Activated naive CD8-positive, alpha-beta T cell treated with anti-CD3 and anti-CD28 coated beads, Interleukin-2, amount 50 U/mL, for 16 hours (primary cell): ENCODE results near the gene ZDHHC17.
"Not testable (repeated sequence)": the region's sequence is repeated elsewhere in the genome, so short reads cannot be mapped to it uniquely, and the experiment has no call there.

ENCODE experiments used
- DNase-seq: peaks from one replicate; pipeline ENCODE4 v3.0.0-alpha.2; 2020; ENCODE audit warnings: low read depth, low spot score

The ZDHHC17 gene

DNA sequence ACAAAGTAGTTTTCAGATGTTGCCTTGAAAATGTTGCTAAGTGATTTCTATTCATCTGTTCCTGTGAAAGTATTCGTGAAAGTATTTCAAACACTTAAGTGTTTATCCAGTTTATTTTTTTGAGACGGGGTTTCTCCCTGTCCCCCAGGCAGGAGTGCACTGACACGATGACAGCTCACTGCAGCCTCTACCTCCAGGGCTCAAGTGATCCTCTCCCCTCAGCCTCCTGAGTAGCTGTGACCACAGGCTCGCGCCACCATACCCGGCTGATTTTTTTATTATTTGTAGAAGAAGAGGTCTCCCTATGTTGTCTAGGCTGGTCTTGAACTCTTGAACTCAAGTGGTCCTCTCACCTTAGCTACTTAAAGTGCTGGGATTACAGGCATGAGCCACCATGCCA, 1.7 kb downstream of the ZDHHC17 start:
- no peak for DNase-seq

DNA sequence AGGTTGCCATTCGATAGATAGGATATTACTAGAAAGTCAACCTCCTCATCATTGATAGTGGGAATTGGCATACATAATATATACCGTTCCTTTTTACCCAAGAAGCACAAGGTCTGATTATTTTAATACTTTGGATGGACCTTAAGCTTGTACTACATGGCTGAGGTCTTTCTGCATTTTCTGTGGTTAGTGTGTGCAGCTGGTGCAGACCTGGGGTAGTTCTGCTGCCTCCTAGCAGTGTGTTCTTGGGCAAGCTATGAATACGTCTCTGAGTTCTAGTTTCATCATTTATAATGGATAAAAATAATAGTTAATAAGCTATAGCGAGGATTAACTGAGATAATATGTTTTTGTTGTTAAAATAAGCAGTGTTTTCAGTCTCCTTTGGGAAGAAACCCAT, 2.2 kb downstream of the ZDHHC17 start:
- no peak for DNase-seq

DNA sequence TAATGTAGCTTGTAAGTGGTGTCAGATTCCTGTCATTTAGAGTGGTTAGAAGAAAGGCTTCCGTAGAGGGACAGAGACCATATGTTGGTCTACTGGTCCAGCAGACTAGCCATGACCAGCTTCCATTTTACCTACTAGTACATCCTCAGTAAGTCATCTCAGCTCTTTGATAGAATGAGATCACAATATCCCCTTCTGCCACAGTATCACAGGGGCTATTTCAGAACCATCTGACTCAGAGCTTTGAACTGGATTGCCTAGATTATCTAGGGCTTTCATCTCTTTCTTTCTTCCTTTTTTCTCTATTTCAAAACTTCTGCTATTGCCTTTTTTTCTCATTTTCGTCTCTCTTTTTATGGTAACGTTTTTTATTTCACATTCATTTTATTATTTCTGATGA, 4.7 kb downstream of the ZDHHC17 start:
- no peak for DNase-seq

DNA sequence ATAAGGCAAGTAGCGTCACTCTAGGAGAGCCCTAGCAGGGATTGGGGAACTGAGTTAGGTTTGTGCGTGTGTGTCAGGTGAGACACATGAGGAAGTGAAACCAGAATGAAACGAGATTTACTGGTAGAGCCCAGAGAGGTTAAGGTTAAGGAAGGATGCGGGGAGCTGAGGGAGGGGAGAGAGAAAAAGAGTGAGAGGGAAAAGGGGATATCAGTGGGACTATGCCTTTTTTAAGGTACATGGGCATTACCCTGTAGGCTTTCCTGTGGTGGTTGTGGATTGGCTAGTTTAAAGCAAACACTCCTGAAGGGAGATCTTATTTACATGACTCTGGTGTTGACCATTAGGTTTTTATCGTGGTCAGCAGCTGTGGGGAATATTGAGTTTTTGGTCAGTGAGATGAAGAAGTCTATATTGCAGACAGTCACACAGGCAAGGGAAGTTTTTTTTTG, 13.9 kb downstream of the ZDHHC17 start:
- no peak for DNase-seq

DNA sequence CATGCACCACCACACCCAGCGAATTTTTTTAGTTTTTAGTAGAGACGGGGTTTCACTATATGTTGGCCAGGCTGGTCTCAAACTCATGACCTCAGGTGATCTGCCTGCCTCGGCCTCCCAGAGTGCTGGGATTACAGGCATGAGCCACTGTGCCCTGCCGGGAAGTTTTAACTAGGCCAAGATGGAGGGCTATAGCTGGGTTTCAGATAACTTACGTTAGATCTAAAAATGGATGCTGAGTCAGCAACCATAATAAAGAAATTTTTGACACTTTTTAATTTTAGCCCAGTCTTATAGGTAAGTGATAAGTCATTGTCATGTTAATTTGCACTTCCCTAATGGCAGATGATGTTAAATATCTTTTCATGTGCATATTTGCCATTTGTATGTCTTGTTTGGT, 14.4 kb downstream of the ZDHHC17 start:
- no peak for DNase-seq

DNA sequence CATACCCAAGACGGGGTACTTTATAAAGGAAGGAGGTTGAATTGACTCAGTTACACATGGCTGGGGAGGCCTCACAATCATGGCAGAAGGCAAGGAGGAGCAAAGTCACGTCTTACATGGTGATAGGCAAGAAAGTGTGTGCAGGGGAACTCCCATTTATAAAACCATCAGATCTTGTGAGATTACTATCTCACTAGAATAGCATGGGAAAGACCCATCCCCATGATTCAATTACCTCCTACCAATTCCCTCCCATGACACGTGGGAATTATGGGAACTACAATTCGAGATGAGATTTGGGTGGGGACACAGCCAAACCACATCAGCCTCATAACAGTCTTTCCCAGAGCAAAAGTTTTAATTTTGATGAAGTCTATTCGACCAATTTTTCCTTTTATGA, 15.4 kb downstream of the ZDHHC17 start:
- DNase-seq: not testable (repeated sequence)

DNA sequence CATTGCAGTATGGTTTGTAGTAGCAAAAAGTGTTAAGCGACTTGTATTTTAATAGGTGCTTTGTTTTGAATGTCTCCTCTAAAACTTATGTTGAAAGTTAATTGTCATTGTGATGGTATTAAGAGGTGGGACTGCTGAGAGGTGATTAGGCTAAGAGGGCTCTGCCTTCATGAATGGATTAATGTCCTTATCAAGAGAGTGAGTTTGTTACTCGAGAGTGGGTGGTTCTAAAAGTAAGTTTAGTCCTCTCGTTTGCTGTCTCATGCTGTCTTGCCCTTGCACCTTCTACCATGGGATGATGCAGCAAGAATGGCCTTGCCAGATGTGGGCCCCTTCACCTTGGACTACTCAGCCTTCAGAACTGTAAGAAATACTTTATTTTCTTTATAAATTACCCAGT, 17.4 kb downstream of the ZDHHC17 start:
- DNase-seq: no peak

DNA sequence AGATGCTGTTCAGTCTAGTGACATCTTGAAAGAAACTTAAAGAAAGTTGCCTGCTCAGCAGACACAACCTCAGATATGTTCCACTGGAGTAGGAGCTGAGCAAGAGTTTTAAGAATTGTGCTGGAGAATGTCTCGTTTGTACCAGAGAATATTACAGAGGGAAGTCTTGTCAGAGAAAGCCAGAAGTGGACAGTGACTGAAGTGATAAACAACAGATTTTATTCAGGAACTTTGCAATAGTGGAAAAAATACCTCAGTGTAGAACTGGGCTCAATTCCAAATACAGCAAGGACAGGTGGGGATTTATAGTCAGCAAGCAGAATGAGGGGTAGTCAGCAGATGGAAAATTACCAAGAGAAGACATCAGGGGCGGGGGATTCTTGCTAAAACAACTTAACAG, 18.6 kb downstream of the ZDHHC17 start:
- no peak for DNase-seq

DNA sequence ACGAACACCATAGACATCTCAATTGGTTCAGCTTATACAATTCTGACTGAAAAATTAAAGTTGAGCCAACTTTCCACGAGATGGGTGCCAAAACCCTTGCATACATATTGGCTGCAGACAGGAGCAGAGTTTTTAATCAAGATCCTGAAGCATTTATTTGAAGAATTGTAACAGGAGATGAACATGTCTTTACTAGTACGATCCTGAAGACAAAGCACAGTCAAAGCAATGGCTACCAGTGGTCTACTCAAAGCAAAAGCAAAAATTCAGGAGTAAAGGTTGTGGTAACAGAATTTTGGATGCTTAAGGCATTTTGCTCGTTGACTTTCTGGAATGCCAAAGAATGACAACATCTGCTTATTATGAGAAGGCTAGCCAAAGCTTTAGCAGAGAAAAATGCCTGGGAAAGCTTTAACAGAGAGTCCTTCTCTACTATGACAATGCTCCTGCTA, 20.7 kb downstream of the ZDHHC17 start:
- no peak for DNase-seq

DNA sequence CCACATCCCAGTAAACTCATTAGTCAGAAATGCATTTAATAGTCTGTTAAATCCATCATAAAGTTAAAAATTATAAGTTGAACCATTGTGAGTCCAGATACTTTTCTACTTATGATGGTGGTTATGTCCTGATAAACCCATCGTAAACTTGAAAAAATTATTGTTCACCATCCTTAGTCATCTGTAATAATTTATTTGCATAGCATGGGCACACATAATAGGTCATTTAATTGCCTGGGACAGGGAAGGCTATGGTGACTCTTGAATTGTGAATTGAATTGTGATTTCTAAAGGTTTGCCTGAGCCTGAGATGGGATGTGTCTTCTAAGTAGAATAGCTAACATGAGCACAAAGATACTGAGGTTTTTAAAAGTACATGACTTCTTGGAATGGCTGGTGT, 21.5 kb downstream of the ZDHHC17 start:
- no peak for DNase-seq

DNA sequence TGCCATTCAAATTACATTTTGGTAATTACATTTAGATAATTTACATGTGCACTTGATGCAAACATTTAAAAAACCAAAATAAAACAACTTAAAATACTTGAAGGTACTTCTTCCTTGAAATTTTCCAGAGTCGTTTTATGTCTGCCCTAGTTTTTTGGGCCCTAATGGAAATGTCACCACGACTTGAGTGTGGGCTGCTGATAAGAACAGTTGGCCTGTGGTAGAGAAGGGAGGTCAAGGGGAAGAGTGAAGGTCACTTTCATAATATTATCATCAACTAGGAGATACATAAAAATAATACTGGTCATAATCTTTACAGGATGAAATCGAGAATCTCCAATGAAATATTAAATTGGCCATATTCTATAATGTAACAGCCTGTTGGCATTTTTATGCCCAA, 23.1 kb downstream of the ZDHHC17 start:
- no peak for DNase-seq

DNA sequence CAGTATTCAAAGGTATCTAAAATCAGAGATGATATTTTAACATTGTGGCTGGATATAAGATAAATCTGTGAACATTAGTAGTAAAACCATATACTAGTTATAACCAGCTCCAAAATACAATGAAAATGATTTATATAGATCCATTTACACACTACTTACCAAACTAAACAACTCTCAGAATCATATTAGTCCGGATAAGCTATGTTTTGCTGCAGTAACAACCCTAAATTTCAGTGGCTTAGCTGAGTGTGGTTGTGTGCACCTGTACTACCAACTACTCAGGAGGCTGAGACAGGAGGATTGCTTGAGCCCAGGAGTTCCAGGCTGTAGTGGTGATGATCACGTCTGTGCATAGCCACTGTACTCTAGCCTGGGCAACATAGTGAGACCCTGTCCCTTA, 23.8 kb downstream of the ZDHHC17 start:
- no peak for DNase-seq

DNA sequence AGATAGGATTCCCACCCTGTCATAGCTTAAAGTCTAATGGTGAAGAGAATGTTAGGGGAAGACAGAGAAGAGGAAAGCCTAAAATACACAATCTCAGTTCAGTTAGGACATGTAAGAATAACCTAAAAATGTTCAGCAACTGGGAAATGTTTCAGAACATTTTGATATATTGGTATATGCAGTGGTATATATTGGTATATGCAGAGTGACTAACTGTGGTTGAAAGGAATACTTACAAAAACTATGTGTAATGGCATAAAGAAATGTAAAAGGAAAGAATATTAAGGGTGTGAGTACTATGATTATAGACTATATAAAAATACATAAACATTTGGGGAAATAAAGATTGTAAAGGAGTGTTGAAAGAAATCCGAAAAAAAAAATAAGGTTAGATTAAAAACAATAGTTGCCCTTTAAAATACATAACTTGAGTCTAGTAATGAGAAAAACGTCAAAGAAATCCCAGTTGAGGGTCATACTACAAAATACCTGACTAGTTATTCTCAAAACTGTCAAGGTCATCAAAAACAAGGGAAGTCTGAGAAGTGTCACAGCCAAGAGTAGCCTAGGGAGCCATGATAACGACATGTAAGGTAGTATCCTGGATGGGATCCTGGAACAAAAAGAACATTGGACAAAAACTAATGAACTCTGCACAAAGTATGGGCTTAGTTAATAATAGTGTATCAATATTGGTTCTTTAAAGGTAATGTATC, 25.6 kb downstream of the ZDHHC17 start:
- no peak for DNase-seq

DNA sequence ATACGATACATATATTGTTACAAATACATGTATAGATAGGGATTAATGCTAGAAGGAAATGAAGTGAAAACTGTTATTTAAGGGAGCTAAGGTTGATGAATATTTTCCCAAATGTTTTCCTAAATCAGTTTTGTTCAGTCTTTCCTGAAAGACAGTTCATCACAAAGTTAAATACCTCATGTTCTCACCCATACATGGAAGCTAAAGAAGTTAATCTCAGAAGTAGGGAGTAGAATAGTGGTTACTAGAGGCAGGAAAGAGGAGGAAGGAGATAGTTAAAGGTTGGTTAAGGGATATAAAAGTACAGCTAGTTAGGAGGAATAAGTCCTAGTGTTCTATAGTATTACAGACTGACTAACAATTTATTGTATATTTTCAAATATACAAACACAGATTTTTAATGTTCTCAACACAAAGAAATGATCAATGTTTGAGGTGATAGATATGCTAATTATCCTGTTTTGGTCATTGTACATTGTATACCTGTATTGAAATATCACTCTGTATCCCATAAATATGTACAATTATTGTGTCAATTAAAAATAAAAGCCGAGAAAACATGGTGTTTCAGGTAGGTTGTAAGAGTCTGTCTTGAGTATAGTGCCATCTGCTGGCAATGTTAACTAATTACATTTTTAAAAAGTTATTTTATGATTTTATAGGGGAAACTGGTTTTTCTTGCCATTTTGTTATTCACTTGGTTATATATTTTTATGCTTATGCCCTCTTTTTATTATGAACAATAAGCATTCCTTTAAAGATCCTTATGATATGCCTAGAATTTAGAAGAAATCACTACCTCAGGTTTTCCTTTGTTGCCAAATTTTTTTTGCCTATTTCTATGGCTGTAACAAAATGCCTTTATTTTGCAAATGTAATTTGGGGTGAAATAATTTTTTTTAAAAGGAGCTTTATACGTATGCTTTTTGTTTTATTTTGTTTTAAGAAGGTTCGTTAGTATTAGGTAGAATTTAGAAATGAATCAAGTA, 26.9 kb downstream of the ZDHHC17 start:
- DNase-seq: no peak

DNA sequence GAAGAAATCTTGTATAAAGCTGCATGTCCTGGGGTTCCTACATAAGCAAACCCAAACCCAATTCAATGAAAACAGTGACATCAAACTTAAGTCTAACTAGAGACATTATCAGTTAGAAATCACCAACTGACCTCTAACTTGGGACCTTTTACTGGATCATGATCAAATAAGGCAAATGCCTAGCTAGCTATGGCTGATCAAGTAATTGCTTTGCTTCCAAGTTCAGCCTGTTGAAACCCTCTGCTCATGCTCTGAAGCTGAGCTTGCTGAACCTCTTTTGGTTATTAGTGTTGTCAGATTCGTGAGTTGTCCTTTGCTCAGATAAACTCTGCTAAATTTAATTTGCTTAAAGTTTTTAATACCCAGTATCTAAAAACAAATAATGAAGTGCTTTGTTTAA, 28.9 kb downstream of the ZDHHC17 start:
- DNase-seq: no peak

DNA sequence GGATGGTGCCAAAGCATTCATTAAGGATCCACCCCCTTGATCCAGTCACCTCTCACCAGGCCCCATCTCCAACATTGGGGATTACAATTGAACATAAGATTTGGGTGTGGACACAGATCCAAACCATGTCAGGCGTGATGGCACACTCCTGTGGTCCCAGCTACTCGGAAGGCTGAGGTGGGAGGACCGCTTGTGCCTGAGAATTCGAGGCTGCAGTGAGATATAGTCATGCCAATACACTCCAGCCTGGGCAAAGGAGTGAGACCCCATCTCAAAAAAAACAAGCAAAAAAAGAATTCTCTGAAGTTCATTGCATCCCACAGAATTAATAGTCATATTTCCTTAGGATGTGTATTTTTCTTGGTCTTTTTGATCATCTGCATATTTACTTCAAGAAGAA, 34.9 kb downstream of the ZDHHC17 start:
- DNase-seq: no peak

DNA sequence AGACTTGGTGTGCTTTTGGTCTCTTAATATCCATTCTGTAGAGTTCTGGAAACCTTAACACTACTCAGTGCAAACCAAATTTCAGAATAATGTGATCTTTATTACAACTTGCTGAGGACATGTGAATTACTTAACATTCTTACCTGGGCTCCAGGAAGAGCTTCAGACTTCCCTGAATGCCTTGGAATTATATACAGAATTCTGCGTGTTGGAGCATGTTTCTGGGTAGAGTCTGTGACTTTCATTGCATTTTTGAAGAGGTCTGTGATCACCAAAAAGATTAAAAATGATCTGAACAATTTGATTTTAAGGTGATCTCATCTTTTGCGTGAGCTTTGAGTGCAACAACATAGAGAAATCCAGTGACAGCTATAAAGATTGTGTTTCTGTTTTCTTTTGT, 35.4 kb downstream of the ZDHHC17 start:
- DNase-seq: no peak

DNA sequence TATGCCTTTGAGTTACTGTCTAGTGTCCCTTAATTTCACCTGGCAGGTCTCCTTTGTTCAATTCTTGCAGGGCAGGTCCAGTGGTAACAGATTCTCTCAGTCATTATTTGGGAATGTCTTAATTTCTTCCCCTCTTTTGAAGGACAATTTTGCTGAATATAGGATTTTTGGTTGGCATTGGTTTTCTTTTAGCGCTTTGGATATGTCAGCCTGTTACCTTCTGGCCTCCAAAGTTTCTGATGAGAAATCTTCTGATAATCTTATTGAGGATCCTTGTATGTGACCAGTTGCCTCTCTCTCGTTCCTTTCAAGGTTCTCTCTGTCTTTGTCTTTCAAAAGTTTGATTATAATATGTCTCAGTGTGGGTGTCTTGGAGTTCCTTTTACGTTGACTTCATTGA, 38.1 kb downstream of the ZDHHC17 start:
- DNase-seq: no peak

DNA sequence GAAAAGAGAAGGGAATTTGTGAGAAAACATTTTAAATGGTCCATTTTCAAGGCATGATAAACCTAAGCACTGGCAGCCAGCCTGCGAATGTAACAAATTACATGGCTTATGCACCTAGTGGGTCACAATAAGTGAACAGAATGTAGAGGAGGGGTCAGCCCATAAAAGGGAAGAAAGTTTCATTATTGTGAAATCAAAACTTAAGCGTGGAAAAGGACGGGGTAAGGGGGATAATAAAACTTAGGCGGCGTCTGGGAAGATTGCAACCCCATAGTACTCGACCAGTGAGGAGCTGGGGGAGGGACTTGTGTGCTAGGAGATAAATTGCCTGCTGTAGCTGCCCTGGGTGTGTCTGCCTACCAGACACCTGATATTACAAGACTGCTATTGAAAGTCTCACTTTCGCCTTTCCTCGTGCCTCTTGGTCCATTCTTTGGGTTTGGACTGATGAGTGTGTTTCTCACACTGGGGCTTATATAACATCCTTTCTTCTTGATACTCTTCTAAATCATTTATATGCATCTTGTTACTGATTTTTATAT, 40.6 kb downstream of the ZDHHC17 start:
- DNase-seq: no peak

DNA sequence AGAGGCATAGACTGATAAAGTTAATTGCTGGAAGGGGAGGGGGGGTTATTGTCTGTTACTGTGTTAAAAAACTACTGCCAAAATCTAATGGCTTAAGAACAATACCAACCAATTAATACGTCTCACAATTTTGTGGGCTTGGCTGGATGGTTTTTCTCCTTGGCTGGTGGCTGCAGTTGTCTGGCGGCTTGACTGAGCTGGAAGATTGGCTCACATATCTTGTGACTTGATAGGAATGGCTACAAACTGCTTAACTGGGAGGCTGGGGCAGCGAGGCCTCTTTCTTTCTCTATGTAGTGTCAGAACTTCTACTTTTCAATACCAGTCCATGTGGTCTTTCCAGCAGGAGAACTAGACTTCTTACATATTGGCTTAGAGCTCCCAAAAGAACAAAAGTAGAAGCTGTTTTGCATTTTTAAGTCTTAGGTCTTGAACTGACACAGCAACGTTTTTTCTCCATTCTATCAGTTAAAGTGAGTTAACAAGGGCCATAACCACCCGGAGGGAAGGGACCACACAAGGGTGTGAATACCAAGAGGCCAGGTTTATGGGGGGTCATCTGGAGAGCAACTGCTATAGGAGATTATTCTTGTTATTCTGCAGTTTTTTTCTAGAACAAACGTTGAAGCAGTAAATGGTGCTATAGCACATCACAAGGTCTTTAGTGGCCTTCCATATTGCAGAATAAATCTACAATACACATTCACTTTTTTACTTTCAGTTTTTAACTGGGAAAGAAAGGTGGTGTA, 46.9 kb downstream of the ZDHHC17 start:
- DNase-seq: no peak

DNA sequence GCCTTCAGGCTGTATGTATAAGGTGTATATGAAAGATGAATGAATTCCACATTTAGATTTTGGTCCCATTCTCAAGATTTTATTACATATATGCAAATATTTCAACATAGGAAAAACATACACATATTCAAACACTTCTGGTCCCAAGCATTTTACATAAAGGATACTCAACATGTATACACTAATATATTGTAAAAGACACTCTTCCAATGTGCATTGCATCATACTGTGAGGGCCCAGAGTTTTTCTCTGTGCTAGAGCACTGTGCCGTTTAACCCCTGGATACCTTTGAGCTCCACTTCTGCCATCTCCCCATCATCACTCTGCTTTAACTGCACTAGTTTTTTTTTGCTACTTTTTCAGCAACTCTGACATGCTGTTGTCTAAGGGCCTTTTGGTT, 48.1 kb downstream of the ZDHHC17 start:
- no peak for DNase-seq

DNA sequence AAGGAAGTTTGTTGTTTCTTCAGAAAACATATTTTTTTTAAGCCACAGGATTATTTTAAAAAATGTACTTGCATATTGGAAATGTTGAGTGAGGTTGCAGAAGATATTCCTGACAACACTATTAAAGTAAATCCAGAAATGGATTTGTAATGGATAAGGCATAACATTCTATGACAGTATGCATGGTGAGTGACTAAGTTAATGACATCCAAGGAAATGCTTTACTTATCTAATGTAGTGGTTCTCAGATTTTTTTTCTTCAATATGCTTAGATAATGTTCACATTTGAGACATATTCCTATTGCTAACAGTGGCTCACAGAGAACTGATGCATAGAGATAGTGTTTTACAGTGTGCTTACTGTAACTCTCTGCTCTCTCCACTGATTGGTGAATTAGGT, 49.4 kb downstream of the ZDHHC17 start:
- DNase-seq: no peak
